Measurements from ENCODE around the gene PRKN.

Gene PRKN

GRCh38 chr6:161564952-161565351, 1162.6 kb downstream of the PRKN start:
- Mint-ChIP-seq H3K27me3 (peaks cover 2% of the 10 kb centered on the region), H3K9me3 (no peaks in the 10 kb centered on the region), H3K27ac (no peak overlapping the region), H3K4me3 (no peak overlapping the region), H3K36me3 (peaks cover 1% of the 10 kb centered on the region), H3K4me1 (no peaks in the 10 kb centered on the region)
- DNase-seq (ENCODE audit: low spot score in 2 of 2) (no peak), ATAC-seq (ENCODE audit: low read depth) (no peak)

GRCh38 chr6:161561908-161562307, 1165.7 kb downstream of the PRKN start:
- H3K36me3 Mint-ChIP-seq: no peaks in the 10 kb centered on the region
- no peak overlapping the region for H3K27ac Mint-ChIP-seq
- no peaks in the 10 kb centered on the region for H3K9me3 Mint-ChIP-seq
- no peak for ATAC-seq (ENCODE audit: low read depth)
- no peaks in the 10 kb centered on the region for H3K27me3 Mint-ChIP-seq
- no peak overlapping the region for H3K4me3 Mint-ChIP-seq
- H3K4me1 Mint-ChIP-seq: no peaks in the 10 kb centered on the region
- DNase-seq (ENCODE audit: low spot score in 2 of 2): no peak

GRCh38 chr6:161557333-161558107, 1170.0 kb downstream of the PRKN start:
- H3K36me3 Mint-ChIP-seq: peaks cover 4% of the 10 kb centered on the region
- no peaks in the 10 kb centered on the region for H3K27me3 Mint-ChIP-seq
- H3K27ac Mint-ChIP-seq: no peak overlapping the region
- peaks cover 10% of the 10 kb centered on the region for H3K9me3 Mint-ChIP-seq
- no peaks in the 10 kb centered on the region for H3K4me1 Mint-ChIP-seq
- no peak for ATAC-seq (ENCODE audit: low read depth)
- no peak for DNase-seq (ENCODE audit: low spot score in 2 of 2)
- H3K4me3 Mint-ChIP-seq: no peak overlapping the region

- Mint-ChIP-seq H3K9me3 (peaks cover 16% of the 10 kb centered on the region), H3K36me3 (peaks cover 4% of the 10 kb centered on the region), H3K27me3 (no peaks in the 10 kb centered on the region), H3K4me1 (no peaks in the 10 kb centered on the region), H3K27ac (no peak overlapping the region), H3K4me3 (no peak overlapping the region)
- DNase-seq (ENCODE audit: low spot score in 2 of 2) (no peak), ATAC-seq (ENCODE audit: low read depth) (no peak)
Measured at GRCh38 chr6:161554883-161555282, 1172.7 kb downstream of the PRKN start.

GRCh38 chr6:161549977-161550655, 1177.5 kb downstream of the PRKN start:
- H3K4me3 Mint-ChIP-seq: no peak overlapping the region
- DNase-seq (ENCODE audit: low spot score in 2 of 2) (no peak), ATAC-seq (ENCODE audit: low read depth) (no peak)
- H3K27me3 Mint-ChIP-seq: no peaks in the 10 kb centered on the region
- H3K4me1 Mint-ChIP-seq: no peaks in the 10 kb centered on the region
- H3K9me3 Mint-ChIP-seq: peaks cover 14% of the 10 kb centered on the region
- peaks cover 2% of the 10 kb centered on the region for H3K36me3 Mint-ChIP-seq
- H3K27ac Mint-ChIP-seq: no peak overlapping the region

GRCh38 chr6:161548713-161549296, 1178.8 kb downstream of the PRKN start:
- Mint-ChIP-seq H3K27me3 (no peaks in the 10 kb centered on the region), H3K9me3 (peaks cover 9% of the 10 kb centered on the region), H3K36me3 (peaks cover 2% of the 10 kb centered on the region), H3K27ac (no peak overlapping the region), H3K4me1 (no peaks in the 10 kb centered on the region), H3K4me3 (no peak overlapping the region)
- ATAC-seq (ENCODE audit: low read depth) (no peak), DNase-seq (ENCODE audit: low spot score in 2 of 2) (no peak)

- Mint-ChIP-seq H3K4me3 (no peak overlapping the region), H3K9me3 (peaks cover 7% of the 10 kb centered on the region), H3K36me3 (no peaks in the 10 kb centered on the region), H3K27ac (no peak overlapping the region), H3K4me1 (no peaks in the 10 kb centered on the region), H3K27me3 (no peaks in the 10 kb centered on the region)
- no peak for ATAC-seq (ENCODE audit: low read depth)
- DNase-seq (ENCODE audit: low spot score in 2 of 2): no peak
Measured at GRCh38 chr6:161547617-161548016, 1179.9 kb downstream of the PRKN start.

- Mint-ChIP-seq H3K27me3 (no peaks in the 10 kb centered on the region), H3K4me3 (no peak overlapping the region), H3K27ac (no peak overlapping the region), H3K36me3 (no peaks in the 10 kb centered on the region), H3K9me3 (peaks cover 5% of the 10 kb centered on the region), H3K4me1 (no peaks in the 10 kb centered on the region)
- DNase-seq (ENCODE audit: low spot score in 2 of 2) (no peak), ATAC-seq (ENCODE audit: low read depth) (no peak)
Measured at GRCh38 chr6:161546632-161547031, 1180.9 kb downstream of the PRKN start.

GRCh38 chr6:161545741-161546140, 1181.8 kb downstream of the PRKN start:
- ATAC-seq (ENCODE audit: low read depth) (no peak), DNase-seq (ENCODE audit: low spot score in 2 of 2) (no peak)
- Mint-ChIP-seq H3K4me1 (no peaks in the 10 kb centered on the region), H3K4me3 (no peak overlapping the region), H3K36me3 (no peaks in the 10 kb centered on the region), H3K27ac (no peak overlapping the region), H3K27me3 (no peaks in the 10 kb centered on the region), H3K9me3 (peaks cover 1% of the 10 kb centered on the region)

GRCh38 chr6:161544801-161545480, 1182.6 kb downstream of the PRKN start:
- no peak overlapping the region for H3K4me3 Mint-ChIP-seq
- H3K27me3 Mint-ChIP-seq: no peaks in the 10 kb centered on the region
- H3K27ac Mint-ChIP-seq: no peak overlapping the region
- H3K4me1 Mint-ChIP-seq: no peaks in the 10 kb centered on the region
- DNase-seq (ENCODE audit: low spot score in 2 of 2): no peak
- no peaks in the 10 kb centered on the region for H3K36me3 Mint-ChIP-seq
- peaks cover 1% of the 10 kb centered on the region for H3K9me3 Mint-ChIP-seq
- no peak for ATAC-seq (ENCODE audit: low read depth)

- H3K4me1 Mint-ChIP-seq: no peaks in the 10 kb centered on the region
Measured at GRCh38 chr6:161543684-161544309, 1183.8 kb downstream of the PRKN start.

GRCh38 chr6:161542346-161542980, 1185.1 kb downstream of the PRKN start:
- Mint-ChIP-seq H3K4me3 (no peak overlapping the region), H3K27ac (no peak overlapping the region), H3K4me1 (no peaks in the 10 kb centered on the region), H3K9me3 (peaks cover 1% of the 10 kb centered on the region), H3K36me3 (no peaks in the 10 kb centered on the region), H3K27me3 (no peaks in the 10 kb centered on the region)
- ATAC-seq (ENCODE audit: low read depth) (no peak), DNase-seq (ENCODE audit: low spot score in 2 of 2) (no peak)

More at GRCh38 chr6:161543684-161544309, 1183.8 kb downstream of the PRKN start:
- ATAC-seq (ENCODE audit: low read depth) (no peak), DNase-seq (ENCODE audit: low spot score in 2 of 2) (no peak)
- Mint-ChIP-seq H3K4me3 (no peak overlapping the region), H3K9me3 (peaks cover 1% of the 10 kb centered on the region), H3K27ac (no peak overlapping the region), H3K36me3 (no peaks in the 10 kb centered on the region), H3K27me3 (no peaks in the 10 kb centered on the region)

- Mint-ChIP-seq H3K9me3 (peaks cover 1% of the 10 kb centered on the region), H3K36me3 (no peaks in the 10 kb centered on the region), H3K4me3 (no peak overlapping the region), H3K27ac (no peak overlapping the region), H3K27me3 (no peaks in the 10 kb centered on the region), H3K4me1 (no peaks in the 10 kb centered on the region)
- ATAC-seq (ENCODE audit: low read depth) (no peak), DNase-seq (ENCODE audit: low spot score in 2 of 2) (no peak)
Measured at GRCh38 chr6:161540532-161540931, 1187.0 kb downstream of the PRKN start.

Measured in memory B cell (primary cell).